Measurements from ENCODE around the gene MYOC. TPM values are rescaled to one million over a fixed set of nuclear protein-coding genes. Genes with fewer than 3 reads are reported as not detected.
A peak's percentile ranks its signal among the peaks of the same experiment; 100 is the strongest.
"Not testable (repeated sequence)": the region's sequence is repeated elsewhere in the genome, so short reads cannot be mapped to it uniquely, and the experiment has no call there.

The MYOC gene
- total RNA-seq, 1 donor from 2014 or later: not detected

GRCh38 chr1:171610385-171610784, 42.1 kb downstream of the MYOC start:
- no peak for DNase-seq (ENCODE audit: low read depth)

DNA sequence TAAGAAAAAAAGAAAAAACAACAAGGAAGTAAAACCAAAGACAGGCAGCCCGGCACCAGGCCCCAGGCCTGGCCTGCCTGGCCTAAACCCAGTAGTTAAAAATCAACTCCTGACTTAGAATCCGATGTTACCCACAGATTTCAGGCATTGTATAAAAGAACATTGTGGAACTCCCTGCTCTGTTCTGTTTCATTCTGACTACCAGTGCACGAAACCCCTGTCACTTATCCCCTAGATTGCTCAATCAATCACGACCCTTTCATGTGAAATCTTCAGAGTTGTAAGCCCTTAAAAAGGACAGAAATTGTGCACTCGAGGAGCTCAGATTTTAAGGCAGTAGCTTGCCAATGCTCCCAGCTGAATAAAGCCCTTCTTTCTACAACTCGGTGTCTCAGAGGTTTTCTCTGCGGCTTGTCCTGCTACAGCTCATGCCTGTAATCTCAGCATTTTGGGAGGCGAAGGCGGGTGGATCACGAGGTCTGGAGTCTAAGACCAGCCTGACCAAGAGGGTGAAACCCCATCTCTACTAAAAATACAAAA, 46.0 kb downstream of the MYOC start:
- DNase-seq (ENCODE audit: low read depth): no peak

DNA sequence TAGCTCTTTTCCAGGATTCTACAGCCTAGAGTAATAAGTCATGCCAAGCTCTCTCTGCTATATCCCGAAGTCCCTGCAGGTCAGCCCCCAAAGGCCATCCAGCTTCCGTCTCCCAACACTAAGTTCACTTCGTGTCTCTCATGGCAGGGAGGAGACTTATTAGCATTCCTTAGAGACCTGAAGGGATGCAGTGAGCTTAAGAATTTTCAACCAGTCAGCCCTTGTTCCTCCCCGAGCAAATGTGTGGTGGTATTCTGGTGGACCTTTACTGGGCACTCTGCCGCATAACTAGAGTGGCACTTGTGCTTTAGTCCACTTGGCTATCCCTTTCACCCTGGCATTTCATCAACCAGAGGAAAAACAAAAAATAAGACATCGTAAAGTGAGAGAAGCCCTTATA, 49.4 kb downstream of the MYOC start:
- not testable (repeated sequence) for DNase-seq (ENCODE audit: low read depth)

GRCh38 chr1:171600862-171601261, 51.6 kb downstream of the MYOC start:
- DNase-seq (ENCODE audit: low read depth): no peak

DNA sequence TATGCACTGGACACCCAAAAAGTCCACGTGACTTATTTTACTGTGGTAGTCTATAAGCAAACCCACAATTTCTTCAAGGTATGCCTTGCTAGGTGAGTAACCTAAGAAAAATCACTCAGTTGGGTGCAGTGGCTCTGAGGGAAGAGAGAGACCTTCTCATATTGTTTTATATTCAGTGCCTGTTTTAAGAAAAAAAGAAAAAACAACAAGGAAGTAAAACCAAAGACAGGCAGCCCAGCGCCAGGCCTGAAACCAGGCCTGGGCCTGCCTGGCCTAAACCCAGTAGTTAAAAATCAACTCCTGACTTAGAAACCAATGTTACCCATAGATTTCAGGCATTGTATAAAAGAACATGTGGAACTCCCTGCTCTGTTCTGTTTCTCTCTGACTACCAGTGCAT, 52.2 kb downstream of the MYOC start:
- not testable (repeated sequence) for DNase-seq (ENCODE audit: low read depth)

DNA sequence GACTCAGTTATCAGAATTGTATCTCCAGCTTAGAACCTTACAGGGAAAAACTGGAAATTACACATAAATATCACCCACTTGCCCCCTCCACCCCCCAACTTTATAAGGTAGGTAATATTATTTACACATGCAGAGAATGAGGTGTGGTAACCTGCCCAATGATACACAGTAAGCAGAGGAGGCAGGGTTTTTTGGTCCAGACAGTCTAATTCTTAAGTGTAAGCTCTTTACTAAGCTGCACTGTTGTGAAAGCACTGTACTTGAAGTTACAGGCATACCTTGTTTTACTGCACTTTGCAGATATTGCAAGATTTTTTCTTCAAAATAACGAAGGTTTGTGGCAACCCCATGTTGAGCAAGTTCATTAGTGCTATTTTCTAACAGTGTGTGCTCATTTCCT, 55.3 kb downstream of the MYOC start:
- DNase-seq (ENCODE audit: low read depth): no peak

GRCh38 chr1:171596705-171597104, 55.8 kb downstream of the MYOC start:
- no peak for DNase-seq (ENCODE audit: low read depth)

DNA sequence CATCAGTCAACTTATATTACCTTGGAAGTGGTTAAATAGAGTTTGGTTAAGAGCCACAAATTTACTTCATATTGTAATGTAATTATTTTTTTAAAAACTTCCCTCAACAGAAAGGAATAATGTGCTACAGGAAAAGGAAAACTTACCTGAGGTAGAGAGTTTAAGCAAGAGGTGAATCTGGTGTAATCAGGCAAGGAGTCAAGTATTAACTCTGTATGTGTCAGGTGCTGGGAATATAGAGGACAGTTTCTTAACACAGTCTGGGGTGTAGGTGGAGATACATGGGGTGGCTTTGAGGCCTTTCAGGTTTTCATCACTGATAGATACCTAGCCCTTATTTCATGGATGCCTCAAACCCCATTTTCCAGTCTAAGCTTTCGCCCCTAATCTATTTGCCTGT, 56.4 kb downstream of the MYOC start:
- DNase-seq (ENCODE audit: low read depth): no peak

DNA sequence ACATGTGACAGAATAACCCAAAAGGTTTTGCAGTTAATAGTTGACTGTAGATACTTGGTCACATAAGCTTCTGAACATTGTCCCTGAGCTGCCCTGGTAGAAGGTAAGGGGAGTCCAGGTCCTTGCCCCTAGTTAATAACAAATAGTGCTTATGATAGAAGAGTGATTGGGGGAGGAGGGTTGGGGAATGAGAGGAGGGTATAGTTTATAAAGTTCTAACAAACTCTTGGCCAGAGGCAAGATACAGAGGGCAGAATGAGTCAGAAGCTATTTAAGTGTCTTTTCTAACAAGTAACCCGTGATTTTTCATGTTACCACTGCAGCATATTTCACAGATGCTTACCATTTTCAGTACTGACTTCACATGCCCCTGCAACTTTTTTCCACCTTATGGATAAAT, 57.2 kb downstream of the MYOC start:
- DNase-seq (ENCODE audit: low read depth): peak; percentile 23

DNA sequence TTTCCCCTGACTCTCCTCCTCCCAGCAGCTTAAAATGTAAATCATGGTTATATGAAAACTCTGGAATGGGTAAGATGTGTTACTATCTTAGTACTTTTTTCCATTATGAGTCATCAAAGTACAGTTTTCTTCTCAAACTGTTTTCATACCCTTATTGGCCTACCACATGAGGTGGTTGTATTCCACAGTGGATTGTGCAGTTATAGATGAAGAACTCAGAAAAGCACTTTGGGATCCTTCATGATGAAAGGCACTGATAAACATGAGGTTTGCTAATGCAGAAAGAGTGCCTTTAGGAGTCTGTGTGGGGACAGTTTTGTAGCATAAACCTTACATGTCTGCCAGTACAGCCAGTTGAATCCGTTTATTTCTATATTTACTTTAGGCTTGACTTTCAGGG, 62.5 kb downstream of the MYOC start:
- peak; percentile 3 for DNase-seq (ENCODE audit: low read depth)

- DNase-seq (ENCODE audit: low read depth): no peak
These were observed 64.3 kb downstream of the MYOC start for GRCh38 chr1:171588230-171588629.

DNA sequence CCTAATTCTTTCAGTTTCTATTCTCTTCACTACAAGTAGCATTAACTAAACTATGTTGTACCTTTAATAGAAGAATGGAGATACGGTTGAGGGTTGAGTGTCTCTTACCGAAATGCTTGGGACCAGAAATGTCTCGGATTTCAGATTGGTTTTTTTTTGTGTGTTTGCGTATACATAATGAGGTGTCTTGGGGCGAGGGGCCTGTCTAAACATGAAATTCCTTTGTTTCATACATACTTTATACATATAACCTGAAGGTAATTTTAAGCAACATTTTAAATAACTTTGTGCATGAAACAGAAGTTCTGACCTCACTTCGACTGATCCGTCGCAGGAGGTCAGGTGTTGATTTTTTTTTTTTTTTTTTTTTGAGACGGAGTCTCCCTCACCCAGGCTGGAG, 66.8 kb downstream of the MYOC start:
- DNase-seq (ENCODE audit: low read depth): no peak

Other genes starting within 250 kb of the MYOC start
- gene PRRC2C, start 167.2 kb downstream of the MYOC start, total RNA-seq: 45.9 and 47.7 TPM in 2 replicates
- gene MYOCOS, start 30.4 kb downstream of the MYOC start, total RNA-seq: not detected in 2 replicates
- gene VAMP4, start 89.4 kb upstream of the MYOC start, total RNA-seq: 4.1 and 9.7 TPM in 2 replicates
- gene METTL13, start 129.0 kb upstream of the MYOC start, total RNA-seq: 19.5 and 21.3 TPM in 2 replicates
- gene DNM3, start 188.8 kb upstream of the MYOC start, total RNA-seq: 0.62 and 1.1 TPM in 2 replicates

Measured in myocyte (in vitro differentiated cells).